Measurements from ENCODE around the gene PDE1C. TPM values are rescaled to one million over a fixed set of nuclear protein-coding genes. Genes with fewer than 3 reads are reported as not detected.

PDE1C gene
- total RNA-seq, 3 donors from 2014 or later, result not detected

DNA sequence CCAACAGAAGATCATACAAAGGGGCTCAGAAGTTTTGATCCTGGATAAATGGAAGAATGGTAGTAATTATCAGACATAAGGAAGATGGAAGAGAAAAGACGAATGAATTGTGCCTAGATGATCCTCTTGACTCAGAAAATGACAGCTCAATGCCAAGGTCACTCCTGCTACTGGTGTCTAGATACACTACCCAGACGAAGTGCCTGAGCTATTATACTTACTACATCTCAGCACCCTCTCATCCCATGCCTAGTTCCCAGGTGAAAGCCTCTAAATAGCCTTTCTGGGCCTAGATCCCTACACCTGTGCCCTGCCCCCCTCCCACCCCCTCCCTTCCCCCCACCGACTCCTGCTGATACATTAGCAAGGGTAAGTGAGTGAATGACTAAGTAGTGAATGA lies 25.5 kb downstream of the PDE1C start:
- no peaks in the 10 kb centered on the region for H3K27me3 Mint-ChIP-seq (ENCODE audit: low read depth)
- DNase-seq, result no peak
- no peaks in the 10 kb centered on the region for H3K36me3 Mint-ChIP-seq (ENCODE audit: insufficient read depth)
- H3K4me3 Mint-ChIP-seq, result no peak overlapping the region
- H3K9me3 Mint-ChIP-seq, result peaks cover 3% of the 10 kb centered on the region
- no peaks in the 10 kb centered on the region for H3K4me1 Mint-ChIP-seq (ENCODE audit: low read depth)
- no peak for ATAC-seq

DNA sequence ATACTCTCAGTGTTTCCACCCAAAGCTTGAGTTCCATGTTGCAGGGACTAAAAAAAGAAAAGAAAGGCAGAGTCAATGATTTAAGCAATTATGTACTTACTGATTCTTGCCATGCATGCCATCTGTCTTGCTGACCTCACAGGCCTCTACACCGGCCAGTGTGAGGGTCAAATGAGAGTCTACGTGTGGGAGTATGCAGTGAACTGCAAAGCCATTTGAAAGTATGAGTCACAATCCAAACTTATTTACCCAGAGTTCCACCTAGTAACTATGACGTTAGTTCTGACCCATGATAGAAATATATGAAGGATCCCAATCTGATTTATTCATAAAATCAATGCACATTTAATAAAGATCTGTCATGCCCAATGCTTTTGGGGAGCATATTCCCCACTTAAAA lies 26.5 kb downstream of the PDE1C start:
- Mint-ChIP-seq H3K36me3 (ENCODE audit: insufficient read depth) (no peaks in the 10 kb centered on the region), H3K9me3 (peaks cover 3% of the 10 kb centered on the region), H3K4me1 (ENCODE audit: low read depth) (no peaks in the 10 kb centered on the region), H3K27me3 (ENCODE audit: low read depth) (no peaks in the 10 kb centered on the region), H3K4me3 (no peak overlapping the region)
- no peak for DNase-seq
- no peak for ATAC-seq

GRCh38 chr7:32042900-32043299 lies 27.3 kb downstream of the PDE1C start:
- Mint-ChIP-seq H3K9me3 (peaks cover 3% of the 10 kb centered on the region), H3K4me3 (no peak overlapping the region), H3K36me3 (ENCODE audit: insufficient read depth) (no peaks in the 10 kb centered on the region), H3K4me1 (ENCODE audit: low read depth) (no peaks in the 10 kb centered on the region), H3K27me3 (ENCODE audit: low read depth) (no peaks in the 10 kb centered on the region)
- DNase-seq, result no peak
- no peak for ATAC-seq

- no peak overlapping the region for H3K4me3 Mint-ChIP-seq
- no peaks in the 10 kb centered on the region for H3K27me3 Mint-ChIP-seq (ENCODE audit: low read depth)
- peaks cover 3% of the 10 kb centered on the region for H3K9me3 Mint-ChIP-seq
- ATAC-seq (no peak), DNase-seq (no peak)
- no peaks in the 10 kb centered on the region for H3K4me1 Mint-ChIP-seq (ENCODE audit: low read depth)
- H3K36me3 Mint-ChIP-seq (ENCODE audit: insufficient read depth), result no peaks in the 10 kb centered on the region
These were observed 31.0 kb downstream of the PDE1C start for GRCh38 chr7:32039000-32039756.

DNA sequence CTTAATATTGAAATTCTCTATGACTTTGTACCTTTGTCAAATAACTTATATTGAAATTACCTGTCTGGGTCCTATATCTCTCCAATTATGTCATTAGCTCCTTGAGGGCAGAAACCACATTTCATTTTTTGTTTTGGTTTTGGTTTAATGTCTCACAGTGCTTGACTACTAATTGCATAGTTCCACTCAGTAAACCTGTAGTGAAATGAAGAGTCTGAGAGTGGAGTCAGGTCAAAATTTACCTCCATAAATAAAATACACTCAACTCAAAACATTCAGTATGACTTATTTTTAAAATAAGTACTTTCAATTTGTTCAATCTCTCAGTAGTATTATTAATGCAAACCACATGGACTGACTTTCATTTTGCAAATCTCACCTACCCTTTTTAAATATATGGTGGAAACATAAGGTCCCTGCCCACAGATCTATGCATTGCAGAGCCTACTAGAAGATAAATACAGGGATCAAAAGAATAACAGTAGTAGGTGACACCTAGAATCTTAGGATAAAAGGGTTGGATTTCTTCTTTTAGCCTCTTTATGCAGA lies 32.5 kb downstream of the PDE1C start:
- DNase-seq (no peak), ATAC-seq (no peak)
- H3K4me1 Mint-ChIP-seq (ENCODE audit: low read depth), result no peaks in the 10 kb centered on the region
- no peaks in the 10 kb centered on the region for H3K36me3 Mint-ChIP-seq (ENCODE audit: insufficient read depth)
- H3K9me3 Mint-ChIP-seq, result peaks cover 3% of the 10 kb centered on the region
- H3K4me3 Mint-ChIP-seq, result no peak overlapping the region
- no peaks in the 10 kb centered on the region for H3K27me3 Mint-ChIP-seq (ENCODE audit: low read depth)

DNA sequence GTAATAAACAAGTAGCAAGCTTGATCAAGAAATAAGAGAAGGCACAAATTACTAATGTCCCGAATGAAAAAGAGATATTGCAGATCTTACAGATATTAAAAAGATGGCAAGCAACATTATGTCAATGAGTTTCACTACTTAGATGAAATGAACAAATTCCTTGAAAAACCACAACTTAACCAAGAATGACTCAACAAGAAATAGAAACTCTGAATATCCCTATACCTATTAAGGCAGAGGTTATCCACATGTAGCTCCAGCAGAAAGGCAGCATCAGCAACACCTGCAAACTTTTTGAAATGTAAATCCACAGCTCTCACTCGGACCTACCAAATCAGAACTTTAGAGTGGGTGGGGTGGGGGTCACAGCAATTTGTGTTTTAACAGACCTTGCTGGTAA lies 33.6 kb downstream of the PDE1C start:
- Mint-ChIP-seq H3K36me3 (ENCODE audit: insufficient read depth) (no peaks in the 10 kb centered on the region), H3K9me3 (peaks cover 1% of the 10 kb centered on the region), H3K4me3 (no peak overlapping the region), H3K4me1 (ENCODE audit: low read depth) (no peaks in the 10 kb centered on the region), H3K27me3 (ENCODE audit: low read depth) (no peaks in the 10 kb centered on the region)
- DNase-seq (no peak), ATAC-seq (no peak)

- DNase-seq, result no peak
- Mint-ChIP-seq H3K27me3 (ENCODE audit: low read depth) (no peaks in the 10 kb centered on the region), H3K4me3 (no peak overlapping the region), H3K9me3 (peaks cover 3% of the 10 kb centered on the region), H3K36me3 (ENCODE audit: insufficient read depth) (no peaks in the 10 kb centered on the region), H3K4me1 (ENCODE audit: low read depth) (no peaks in the 10 kb centered on the region)
- no peak for ATAC-seq
These were observed 36.2 kb downstream of the PDE1C start for GRCh38 chr7:32034052-32034451.

DNA sequence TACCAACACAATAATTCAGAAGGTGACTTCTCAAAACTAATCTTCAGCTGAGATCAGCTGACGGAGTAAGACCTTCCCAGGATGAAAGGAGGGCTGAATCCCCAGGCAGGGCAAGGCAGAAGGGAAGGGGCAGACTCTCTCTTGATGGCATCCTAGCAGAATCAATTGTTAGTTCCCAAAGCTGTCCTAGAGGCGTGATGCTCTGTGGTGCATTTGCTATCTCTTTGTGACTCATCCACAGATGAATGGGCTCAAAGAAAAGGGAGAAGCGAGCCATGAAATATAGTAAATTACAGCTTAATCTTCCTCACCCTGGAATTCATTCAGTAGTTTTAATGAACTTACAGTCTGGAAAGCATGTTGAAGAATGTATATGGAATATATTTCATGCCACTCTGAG lies 37.2 kb downstream of the PDE1C start:
- ATAC-seq (no peak), DNase-seq (no peak)
- no peaks in the 10 kb centered on the region for H3K27me3 Mint-ChIP-seq (ENCODE audit: low read depth)
- H3K36me3 Mint-ChIP-seq (ENCODE audit: insufficient read depth), result no peaks in the 10 kb centered on the region
- no peaks in the 10 kb centered on the region for H3K4me1 Mint-ChIP-seq (ENCODE audit: low read depth)
- peaks cover 3% of the 10 kb centered on the region for H3K9me3 Mint-ChIP-seq
- H3K4me3 Mint-ChIP-seq, result no peak overlapping the region

GRCh38 chr7:32032211-32032610 lies 38.0 kb downstream of the PDE1C start:
- no peak for ATAC-seq
- H3K9me3 Mint-ChIP-seq, result peaks cover 3% of the 10 kb centered on the region
- no peaks in the 10 kb centered on the region for H3K36me3 Mint-ChIP-seq (ENCODE audit: insufficient read depth)
- H3K4me3 Mint-ChIP-seq, result no peak overlapping the region
- no peaks in the 10 kb centered on the region for H3K27me3 Mint-ChIP-seq (ENCODE audit: low read depth)
- DNase-seq, result no peak
- no peaks in the 10 kb centered on the region for H3K4me1 Mint-ChIP-seq (ENCODE audit: low read depth)

- Mint-ChIP-seq H3K4me3 (no peak overlapping the region), H3K4me1 (ENCODE audit: low read depth) (no peaks in the 10 kb centered on the region), H3K27me3 (ENCODE audit: low read depth) (no peaks in the 10 kb centered on the region), H3K9me3 (peaks cover 3% of the 10 kb centered on the region), H3K36me3 (ENCODE audit: insufficient read depth) (no peaks in the 10 kb centered on the region)
- ATAC-seq (no peak), DNase-seq (no peak)
These were observed 39.1 kb downstream of the PDE1C start for GRCh38 chr7:32030904-32031692.

DNA sequence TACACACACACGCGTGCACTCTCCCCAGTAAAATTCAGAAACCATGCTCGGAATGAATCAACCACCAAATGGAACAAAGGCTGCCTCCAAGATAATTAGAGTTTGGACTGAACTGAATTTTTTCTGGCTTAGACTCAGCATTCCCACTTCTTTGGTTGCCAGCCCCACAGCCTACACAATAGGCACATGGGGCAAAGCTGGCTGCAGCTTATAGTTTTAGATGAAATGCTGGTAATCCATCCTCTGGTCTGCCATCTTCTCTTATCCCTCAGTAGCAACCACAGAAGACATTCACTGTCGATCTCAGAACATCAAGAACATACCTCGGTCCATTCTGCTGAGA lies 44.2 kb downstream of the PDE1C start:
- ATAC-seq, result no peak
- Mint-ChIP-seq H3K27me3 (ENCODE audit: low read depth) (no peaks in the 10 kb centered on the region), H3K4me3 (no peak overlapping the region), H3K9me3 (no peaks in the 10 kb centered on the region), H3K36me3 (ENCODE audit: insufficient read depth) (no peaks in the 10 kb centered on the region), H3K4me1 (ENCODE audit: low read depth) (no peaks in the 10 kb centered on the region)
- no peak for DNase-seq

DNA sequence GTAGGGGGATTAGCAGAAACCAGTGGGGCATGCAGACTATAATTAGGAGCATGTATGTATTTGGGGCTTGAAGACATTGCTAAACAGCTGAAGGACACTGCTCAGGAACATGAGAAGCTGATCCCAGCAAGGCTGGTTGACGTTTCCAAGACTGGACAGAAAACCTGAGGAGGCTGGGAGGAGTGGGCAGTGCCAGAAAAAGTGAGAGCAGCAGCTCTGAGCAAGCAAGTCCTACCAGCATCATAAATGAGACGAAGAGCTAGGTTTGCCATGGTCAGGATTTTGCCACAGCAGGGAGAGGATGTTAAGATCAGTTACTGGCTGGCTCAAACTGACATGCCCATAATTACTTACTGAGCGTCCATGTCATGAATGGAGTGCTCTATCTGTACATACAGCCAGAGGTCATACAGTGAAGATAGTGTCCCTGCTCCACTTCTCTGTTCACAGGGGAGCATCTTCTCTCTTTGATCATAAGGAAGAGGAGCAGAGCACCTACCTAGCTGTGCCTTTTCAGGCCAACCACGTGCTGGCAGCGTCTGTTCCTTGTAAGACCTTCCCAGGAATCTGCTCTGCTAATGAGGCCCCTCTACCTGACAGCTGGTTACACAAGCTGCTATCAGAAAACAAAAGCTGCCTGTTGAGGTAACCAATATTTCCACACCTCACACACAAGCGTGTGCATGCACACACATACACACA lies 44.7 kb downstream of the PDE1C start:
- no peaks in the 10 kb centered on the region for H3K36me3 Mint-ChIP-seq (ENCODE audit: insufficient read depth)

GRCh38 chr7:32023376-32023775 lies 46.8 kb downstream of the PDE1C start:
- H3K9me3 Mint-ChIP-seq, result no peaks in the 10 kb centered on the region
- DNase-seq, result no peak
- no peaks in the 10 kb centered on the region for H3K36me3 Mint-ChIP-seq (ENCODE audit: insufficient read depth)
- no peak for ATAC-seq
- H3K4me3 Mint-ChIP-seq, result no peak overlapping the region
- H3K27me3 Mint-ChIP-seq (ENCODE audit: low read depth), result no peaks in the 10 kb centered on the region
- H3K4me1 Mint-ChIP-seq (ENCODE audit: low read depth), result no peaks in the 10 kb centered on the region

More for the DNA sequence above, 44.7 kb downstream of the PDE1C start:
- no peak overlapping the region for H3K4me3 Mint-ChIP-seq
- DNase-seq (no peak), ATAC-seq (no peak)
- H3K4me1 Mint-ChIP-seq (ENCODE audit: low read depth), result no peaks in the 10 kb centered on the region
- H3K9me3 Mint-ChIP-seq, result no peaks in the 10 kb centered on the region
- H3K27me3 Mint-ChIP-seq (ENCODE audit: low read depth), result no peaks in the 10 kb centered on the region

DNA sequence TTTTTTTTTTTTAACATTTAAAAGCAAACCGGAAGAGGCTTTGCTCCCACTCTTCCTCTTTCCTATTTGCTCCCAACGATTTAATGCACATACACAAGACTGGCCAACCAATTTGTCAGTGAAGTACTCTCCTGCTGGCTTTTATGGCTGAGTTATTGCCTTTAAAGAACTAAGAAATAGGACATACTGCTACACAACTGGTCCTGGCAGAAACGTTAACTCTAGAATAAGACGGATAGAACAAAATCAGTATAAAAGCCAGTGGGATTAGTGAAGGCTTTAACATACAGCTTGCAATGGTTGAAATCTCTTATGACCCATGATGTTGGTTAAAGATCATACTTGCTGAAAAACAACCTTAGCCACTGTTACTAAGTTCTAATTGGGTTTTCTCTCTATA lies 47.2 kb downstream of the PDE1C start:
- no peak for DNase-seq
- H3K4me3 Mint-ChIP-seq, result no peak overlapping the region
- ATAC-seq, result no peak
- no peaks in the 10 kb centered on the region for H3K36me3 Mint-ChIP-seq (ENCODE audit: insufficient read depth)
- no peaks in the 10 kb centered on the region for H3K4me1 Mint-ChIP-seq (ENCODE audit: low read depth)
- H3K27me3 Mint-ChIP-seq (ENCODE audit: low read depth), result no peaks in the 10 kb centered on the region
- no peaks in the 10 kb centered on the region for H3K9me3 Mint-ChIP-seq

Data from activated T-cell treated with anti-CD3 and anti-CD28 coated beads, Interleukin-2, amount 50 U/mL, for 4 hours (primary cell).